Lower leg skin (tissue), 3 donors: ENCODE measurements around the gene ZNF283.
"Not testable (repeated sequence)": the region's sequence is repeated elsewhere in the genome, so short reads cannot be mapped to it uniquely, and the experiment has no call there.

Experiments
- CTCF ChIP-seq, 3 donors: fragments of 450-650 bp; IDR thresholded peaks; one replicate each; pipeline ENCODE4 v1.5.1; 2016; ENCODE audit warnings: antibody characterized with exemption in 3 of 3, mild to moderate bottlenecking in 3 of 3, moderate library complexity in 2 of 3
- POLR2A ChIP-seq, 2 donors: fragments of 450-650 bp; IDR thresholded peaks; one replicate each; pipeline ENCODE4 v1.6.1; 2016 to 2017; ENCODE audit warnings: antibody characterized with exemption in 2 of 2, mild to moderate bottlenecking in 1 of 2, moderate library complexity in 1 of 2

- not testable (repeated sequence) for TF ChIP-seq CTCF, POLR2A (IDR thresholded peaks at IDR 0.05)
Measured at GRCh38 chr19:43806401-43806800, 20.7 kb upstream of the ZNF283 start.
